Osteoblast (primary cell): ENCODE measurements around the gene ASCL5. TPM values are rescaled to one million over a fixed set of nuclear protein-coding genes. Genes with fewer than 3 reads are reported as not detected.

Experiments
- DNase-seq: peaks from one replicate; pipeline ENCODE4 v3.0.0; 2011; ENCODE audit warnings: low spot score, mixed read lengths; ENCODE audit not compliant: insufficient read length; ENCODE audit errors: missing footprints
- H2AFZ ChIP-seq: 2 replicates; pipeline ENCODE4 v1.6.0; 2011; ENCODE audit warnings: mild to moderate bottlenecking, low read length
- H3K27ac ChIP-seq: 2 replicates; pipeline ENCODE4 v1.5.1; 2011; ENCODE audit warnings: mild to moderate bottlenecking, low read depth, low read length, moderate library complexity
- H3K27me3 ChIP-seq: 2 replicates; pipeline ENCODE4 v1.6.0; 2012; ENCODE audit warnings: mild to moderate bottlenecking, control low read depth, inconsistent platforms, low read length, moderate library complexity; ENCODE audit not compliant: insufficient read depth
- H3K36me3 ChIP-seq: 2 replicates; pipeline ENCODE4 v1.5.1; 2011; ENCODE audit warnings: mild to moderate bottlenecking, low read length, control low read depth, moderate library complexity; ENCODE audit not compliant: insufficient read depth
- H3K4me1 ChIP-seq: 2 replicates; pipeline ENCODE4 v1.5.1; 2011; ENCODE audit warnings: mild to moderate bottlenecking, low read length, control low read depth, moderate library complexity; ENCODE audit not compliant: insufficient read depth
- H3K4me2 ChIP-seq: 2 replicates; pipeline ENCODE4 v1.6.0; 2011; ENCODE audit warnings: mild to moderate bottlenecking, low read length; ENCODE audit not compliant: insufficient read depth
- H3K4me3 ChIP-seq: fragments of 200-600 bp; sonication (generic); 3 replicates; pipeline ENCODE4 v1.5.1; 2012; ENCODE audit warnings: mild to moderate bottlenecking, low read length, inconsistent platforms; ENCODE audit not compliant: insufficient read depth
- H3K79me2 ChIP-seq: 2 replicates; pipeline ENCODE4 v1.6.0; 2012; ENCODE audit warnings: mild to moderate bottlenecking, low read length, control low read depth, inconsistent platforms; ENCODE audit not compliant: insufficient read depth
- H3K9me3 ChIP-seq: 2 replicates; pipeline ENCODE4 v1.5.1; 2011; ENCODE audit warnings: low read depth, low read length, control low read depth
- H4K20me1 ChIP-seq: 2 replicates; pipeline ENCODE4 v1.6.0; 2012; ENCODE audit warnings: mild to moderate bottlenecking, low read length, control low read depth; ENCODE audit not compliant: insufficient read depth
- CTCF ChIP-seq: IDR thresholded peaks from 2 replicates; pipeline ENCODE4 v1.5.1; 2011; ENCODE audit warnings: mild to moderate bottlenecking, low read depth, low read length, moderate library complexity; ENCODE audit errors: extremely low read depth
- total RNA-seq: library from RNA; depleted of rRNA; stranded (reverse); fragments of >200 nt; gene quantifications from 2 replicates; pipeline ENCODE4 v1.2.3, GENCODE V29; 2012

ASCL5 gene
- total RNA-seq, 1 donor = not detected

- Histone ChIP-seq H2AFZ (no peak overlapping the region), H3K9me3 (no peaks in the 10 kb centered on the region), H4K20me1 (no peaks in the 10 kb centered on the region), H3K4me3 (no peak overlapping the region), H3K27ac (no peak overlapping the region), H3K36me3 (no peaks in the 10 kb centered on the region), H3K79me2 (no peaks in the 10 kb centered on the region), H3K27me3 (no peaks in the 10 kb centered on the region), H3K4me1 (peaks cover 14% of the 10 kb centered on the region), H3K4me2 (no peak overlapping the region)
- no peak for TF ChIP-seq CTCF
- no peak for DNase-seq
Measured at GRCh38 chr1:201172999-201173610, 46.1 kb upstream of the ASCL5 start.

- H2AFZ ChIP-seq = no peak overlapping the region
- H3K36me3 ChIP-seq = no peaks in the 10 kb centered on the region
- peaks cover 14% of the 10 kb centered on the region for H3K4me1 ChIP-seq
- no peak overlapping the region for H3K27ac ChIP-seq
- no peak overlapping the region for H3K4me2 ChIP-seq
- no peak for TF ChIP-seq CTCF
- H3K4me3 ChIP-seq = no peak overlapping the region
- H3K9me3 ChIP-seq = no peaks in the 10 kb centered on the region
- no peaks in the 10 kb centered on the region for H3K79me2 ChIP-seq
- H4K20me1 ChIP-seq = no peaks in the 10 kb centered on the region
- DNase-seq = no peak
- H3K27me3 ChIP-seq = peaks cover 8% of the 10 kb centered on the region
Measured at GRCh38 chr1:201172326-201172725, 45.3 kb upstream of the ASCL5 start.

GRCh38 chr1:201171063-201172036, 44.4 kb upstream of the ASCL5 start:
- Histone ChIP-seq H3K4me2 (peak overlapping the region; percentile 95), H3K4me3 (peak overlapping the region; percentile 87), H2AFZ (peak overlapping the region; percentile 95), H3K79me2 (no peaks in the 10 kb centered on the region), H3K36me3 (no peaks in the 10 kb centered on the region), H3K27ac (peak overlapping the region; percentile 75), H3K27me3 (peaks cover 17% of the 10 kb centered on the region), H3K9me3 (no peaks in the 10 kb centered on the region), H3K4me1 (peaks cover 14% of the 10 kb centered on the region), H4K20me1 (no peaks in the 10 kb centered on the region)
- peak; percentile 29 for TF ChIP-seq CTCF
- peak; percentile 80 for DNase-seq

GRCh38 chr1:201170533-201171062, 43.6 kb upstream of the ASCL5 start:
- Histone ChIP-seq H3K4me1 (peaks cover 14% of the 10 kb centered on the region), H3K79me2 (no peaks in the 10 kb centered on the region), H3K27ac (peak overlapping the region; percentile 75), H3K36me3 (no peaks in the 10 kb centered on the region), H2AFZ (peak overlapping the region; percentile 95), H3K27me3 (peaks cover 23% of the 10 kb centered on the region), H3K4me3 (peak overlapping the region; percentile 87), H4K20me1 (no peaks in the 10 kb centered on the region), H3K9me3 (no peaks in the 10 kb centered on the region), H3K4me2 (peak overlapping the region; percentile 95)
- DNase-seq = peak; percentile 98
- no peak for TF ChIP-seq CTCF
